ENCODE measurements around the gene RAB3IL1.

The RAB3IL1 gene

DNA sequence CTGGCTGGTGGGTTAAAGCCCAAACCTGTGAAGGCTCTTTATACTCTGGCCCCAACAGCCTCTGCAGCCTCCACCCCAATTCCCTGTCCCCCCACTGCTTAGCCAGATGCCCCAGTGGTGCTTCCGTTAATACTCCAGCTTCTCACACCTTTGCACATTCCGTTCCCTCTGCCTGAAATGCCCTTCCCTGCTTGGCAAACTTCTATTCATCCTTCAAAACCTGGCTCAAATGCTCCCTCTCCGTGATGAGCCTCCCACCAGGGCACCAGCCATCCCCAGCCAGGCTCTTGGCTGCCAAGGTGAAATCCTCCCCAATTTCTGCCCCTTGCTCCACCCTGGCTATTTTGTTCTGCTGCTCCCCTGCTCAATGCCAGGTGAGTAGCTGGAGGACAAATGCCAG is 13.5 kb downstream of the RAB3IL1 start:
- no peak overlapping the region for H3K4me2 ChIP-seq (ENCODE audit: low read depth, low read length, poor library complexity, severe bottlenecking)
- H3K4me1 ChIP-seq (ENCODE audit: insufficient read depth, low read length, poor library complexity, severe bottlenecking) = peaks cover 3% of the 10 kb centered on the region
- TF ChIP-seq, protein P1, sequence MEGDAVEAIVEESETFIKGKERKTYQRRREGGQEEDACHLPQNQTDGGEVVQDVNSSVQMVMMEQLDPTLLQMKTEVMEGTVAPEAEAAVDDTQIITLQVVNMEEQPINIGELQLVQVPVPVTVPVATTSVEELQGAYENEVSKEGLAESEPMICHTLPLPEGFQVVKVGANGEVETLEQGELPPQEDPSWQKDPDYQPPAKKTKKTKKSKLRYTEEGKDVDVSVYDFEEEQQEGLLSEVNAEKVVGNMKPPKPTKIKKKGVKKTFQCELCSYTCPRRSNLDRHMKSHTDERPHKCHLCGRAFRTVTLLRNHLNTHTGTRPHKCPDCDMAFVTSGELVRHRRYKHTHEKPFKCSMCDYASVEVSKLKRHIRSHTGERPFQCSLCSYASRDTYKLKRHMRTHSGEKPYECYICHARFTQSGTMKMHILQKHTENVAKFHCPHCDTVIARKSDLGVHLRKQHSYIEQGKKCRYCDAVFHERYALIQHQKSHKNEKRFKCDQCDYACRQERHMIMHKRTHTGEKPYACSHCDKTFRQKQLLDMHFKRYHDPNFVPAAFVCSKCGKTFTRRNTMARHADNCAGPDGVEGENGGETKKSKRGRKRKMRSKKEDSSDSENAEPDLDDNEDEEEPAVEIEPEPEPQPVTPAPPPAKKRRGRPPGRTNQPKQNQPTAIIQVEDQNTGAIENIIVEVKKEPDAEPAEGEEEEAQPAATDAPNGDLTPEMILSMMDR (conservative IDR thresholded peaks at IDR 0.05; ENCODE audit: low read length) = no peak
- TF ChIP-seq EZH2phosphoT487 (IDR thresholded peaks at IDR 0.05; ENCODE audit: borderline replicate concordance) = no peak

DNA sequence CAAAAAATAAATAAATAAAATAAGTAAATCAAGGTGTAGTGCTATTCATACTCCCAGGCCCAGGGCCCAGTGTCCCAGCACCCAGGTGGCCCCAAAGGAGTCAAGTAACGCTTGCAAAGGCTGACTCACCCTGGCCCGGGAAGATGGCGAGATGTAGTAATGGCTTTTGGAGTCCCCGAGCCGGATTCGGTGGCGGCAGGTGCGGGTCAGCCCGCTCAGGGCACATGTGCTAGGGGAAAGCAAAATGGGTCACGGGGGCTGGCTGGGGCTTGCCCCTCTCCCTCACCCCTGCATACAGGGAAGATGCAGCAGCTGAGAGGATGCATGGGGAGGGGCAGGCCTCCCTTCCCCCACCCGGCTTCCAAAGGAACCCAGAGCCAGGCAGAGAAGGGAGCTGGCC is 15.1 kb downstream of the RAB3IL1 start:
- Histone ChIP-seq H3K9me2 (replicated peaks; ENCODE audit: low read depth, low read length) (no peaks in the 10 kb centered on the region), H3K4me2 (ENCODE audit: low read depth, low read length, poor library complexity, severe bottlenecking) (no peak overlapping the region), H3K79me2 (ENCODE audit: insufficient read depth, low read length) (no peaks in the 10 kb centered on the region), H3K9me3 (ENCODE audit: insufficient read depth, low read depth, low read length) (no peaks in the 10 kb centered on the region), H3K4me3 (ENCODE audit: low read length, poor library complexity, severe bottlenecking) (no peak overlapping the region), H3K36me3 (ENCODE audit: insufficient read depth, low read length) (no peaks in the 10 kb centered on the region), H3K4me1 (ENCODE audit: insufficient read depth, low read length, poor library complexity, severe bottlenecking) (no peaks in the 10 kb centered on the region), H3K27me3 (ENCODE audit: insufficient read depth, low read length, poor library complexity, severe bottlenecking) (no peaks in the 10 kb centered on the region), H4K20me1 (ENCODE audit: insufficient read depth, low read length, poor library complexity, severe bottlenecking) (no peaks in the 10 kb centered on the region), H3K9ac (ENCODE audit: low read depth, low read length, poor library complexity, severe bottlenecking) (no peak overlapping the region), H2AFZ (ENCODE audit: low read length) (no peak overlapping the region), H3F3A (ENCODE audit: low read depth) (no peaks in the 10 kb centered on the region)
- TF ChIP-seq EZH2phosphoT487 (IDR thresholded peaks at IDR 0.05; ENCODE audit: borderline replicate concordance) = no peak
- TF ChIP-seq, protein P1 (conservative IDR thresholded peaks at IDR 0.05; ENCODE audit: low read length) = no peak

More for the DNA sequence above, 13.5 kb downstream of the RAB3IL1 start:
- Histone ChIP-seq H4K20me1 (ENCODE audit: insufficient read depth, low read length, poor library complexity, severe bottlenecking) (no peaks in the 10 kb centered on the region), H3K9me2 (replicated peaks; ENCODE audit: low read depth, low read length) (no peaks in the 10 kb centered on the region), H3K36me3 (ENCODE audit: insufficient read depth, low read length) (no peaks in the 10 kb centered on the region), H3K9me3 (ENCODE audit: insufficient read depth, low read depth, low read length) (no peaks in the 10 kb centered on the region), H3K79me2 (ENCODE audit: insufficient read depth, low read length) (no peaks in the 10 kb centered on the region), H3K9ac (ENCODE audit: low read depth, low read length, poor library complexity, severe bottlenecking) (no peak overlapping the region), H2AFZ (ENCODE audit: low read length) (no peak overlapping the region), H3K27me3 (ENCODE audit: insufficient read depth, low read length, poor library complexity, severe bottlenecking) (no peaks in the 10 kb centered on the region), H3K4me3 (ENCODE audit: low read length, poor library complexity, severe bottlenecking) (no peak overlapping the region), H3F3A (ENCODE audit: low read depth) (no peaks in the 10 kb centered on the region)

DNA sequence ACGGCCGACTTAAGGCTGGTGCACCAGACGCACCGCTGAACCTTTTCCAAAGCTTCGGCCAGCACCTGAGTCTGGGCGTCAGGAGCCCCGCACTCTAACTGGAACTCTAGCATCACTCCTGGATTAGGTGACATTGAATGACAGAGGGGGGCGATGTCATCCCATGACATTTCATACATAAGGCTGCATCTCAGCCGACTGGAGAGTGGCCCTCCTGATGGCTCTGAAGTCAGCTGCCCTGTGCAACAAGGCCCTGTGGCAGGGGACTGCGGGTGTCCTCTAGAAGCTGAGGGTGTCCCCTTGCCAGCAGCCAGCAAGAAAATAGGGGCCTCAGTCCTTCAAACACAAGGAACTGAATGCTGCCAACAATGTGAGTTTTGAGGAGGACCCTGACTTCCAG is 16.0 kb downstream of the RAB3IL1 start:
- H3K4me1 ChIP-seq (ENCODE audit: insufficient read depth, low read length, poor library complexity, severe bottlenecking) = no peaks in the 10 kb centered on the region
- H3F3A ChIP-seq (ENCODE audit: low read depth) = no peaks in the 10 kb centered on the region
- no peaks in the 10 kb centered on the region for H4K20me1 ChIP-seq (ENCODE audit: insufficient read depth, low read length, poor library complexity, severe bottlenecking)
- H2AFZ ChIP-seq (ENCODE audit: low read length) = no peak overlapping the region
- H3K36me3 ChIP-seq (ENCODE audit: insufficient read depth, low read length) = no peaks in the 10 kb centered on the region
- H3K27me3 ChIP-seq (ENCODE audit: insufficient read depth, low read length, poor library complexity, severe bottlenecking) = no peaks in the 10 kb centered on the region
- no peaks in the 10 kb centered on the region for H3K9me3 ChIP-seq (ENCODE audit: insufficient read depth, low read depth, low read length)
- no peak overlapping the region for H3K9ac ChIP-seq (ENCODE audit: low read depth, low read length, poor library complexity, severe bottlenecking)
- no peak overlapping the region for H3K4me3 ChIP-seq (ENCODE audit: low read length, poor library complexity, severe bottlenecking)
- H3K4me2 ChIP-seq (ENCODE audit: low read depth, low read length, poor library complexity, severe bottlenecking) = no peak overlapping the region
- H3K9me2 ChIP-seq (replicated peaks; ENCODE audit: low read depth, low read length) = no peaks in the 10 kb centered on the region
- no peaks in the 10 kb centered on the region for H3K79me2 ChIP-seq (ENCODE audit: insufficient read depth, low read length)
- TF ChIP-seq, protein P1 (conservative IDR thresholded peaks at IDR 0.05; ENCODE audit: low read length) = no peak
- TF ChIP-seq EZH2phosphoT487 (IDR thresholded peaks at IDR 0.05; ENCODE audit: borderline replicate concordance) = no peak
